ENCODE results near the gene KREMEN1.

The KREMEN1 gene

DNA sequence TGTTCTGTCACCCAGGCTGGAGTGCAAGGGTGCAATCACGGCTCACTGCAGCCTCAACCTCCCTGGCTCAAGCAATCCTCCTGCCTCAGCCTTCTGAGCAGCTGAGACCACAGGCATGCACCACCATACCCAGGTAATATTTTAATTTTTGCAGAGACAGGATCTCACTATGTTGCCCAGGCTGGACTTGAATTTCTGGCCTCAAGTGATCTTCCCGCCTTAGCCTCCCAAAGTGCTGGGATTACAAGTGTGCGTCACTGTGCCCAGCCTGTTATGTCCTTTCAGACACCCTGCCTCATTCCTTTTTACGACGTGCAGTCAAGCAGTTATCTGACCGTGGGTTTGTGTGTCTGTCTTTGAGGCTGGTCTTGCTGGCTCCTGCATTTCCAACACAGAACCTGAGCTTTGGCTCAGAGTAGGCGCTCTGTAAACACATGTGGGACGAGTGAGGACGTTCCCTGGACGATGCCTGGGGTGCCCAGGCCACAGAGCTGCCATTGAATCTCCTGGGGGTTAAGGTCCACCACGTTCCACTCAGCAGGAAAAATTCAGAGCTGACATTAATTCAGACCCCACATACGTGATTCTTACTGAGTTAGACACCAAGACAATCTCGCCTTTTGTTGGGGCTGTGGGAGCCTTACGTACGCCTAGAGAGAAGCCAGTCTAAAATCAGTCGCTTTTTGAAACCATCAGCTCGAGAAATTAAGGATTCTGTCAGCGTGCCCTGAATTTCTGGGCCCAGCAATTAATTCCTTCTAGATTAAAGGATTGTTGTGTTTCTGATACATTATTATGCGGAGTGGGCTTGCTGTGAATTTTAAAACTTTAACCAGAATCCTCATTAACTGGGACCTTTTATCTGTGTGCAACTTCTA is 111.4 kb downstream of the KREMEN1 start:
- DNase-seq, result peak in 3 of 56 donors; percentile 13 to 43 (median 25)

DNA sequence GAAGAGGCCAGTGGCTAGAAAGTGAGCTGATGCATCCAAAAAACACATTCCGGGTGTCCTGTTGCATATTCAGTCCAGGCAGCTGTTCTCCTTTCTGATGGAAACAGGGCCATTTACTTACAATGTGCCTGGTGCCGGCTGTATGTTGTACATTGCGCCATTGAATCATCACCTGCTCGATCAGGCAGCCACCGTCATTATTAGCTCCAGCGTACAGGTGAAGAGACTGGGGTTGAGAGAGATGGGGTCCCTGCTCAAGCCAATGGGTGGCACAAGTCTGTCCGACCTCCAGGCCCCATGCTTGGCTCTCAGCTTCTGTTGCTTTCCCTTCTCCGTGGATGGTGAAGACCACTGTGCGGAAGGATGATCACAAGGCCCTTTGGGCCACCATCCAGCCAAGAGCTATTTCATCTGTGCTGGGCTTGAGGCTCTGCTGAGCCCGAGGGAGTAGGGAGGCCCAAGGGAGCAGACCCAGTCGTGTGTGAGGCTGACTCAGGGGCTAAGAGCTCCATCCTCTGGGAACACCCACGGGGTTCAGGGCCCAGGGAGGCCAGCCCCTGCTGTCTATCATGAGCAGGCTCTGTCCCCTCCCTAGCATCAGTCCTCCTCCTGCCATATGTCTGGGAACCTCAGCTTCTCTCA is 112.1 kb downstream of the KREMEN1 start:
- peak in 1 of 56 donors; percentile 43 for DNase-seq

DNA sequence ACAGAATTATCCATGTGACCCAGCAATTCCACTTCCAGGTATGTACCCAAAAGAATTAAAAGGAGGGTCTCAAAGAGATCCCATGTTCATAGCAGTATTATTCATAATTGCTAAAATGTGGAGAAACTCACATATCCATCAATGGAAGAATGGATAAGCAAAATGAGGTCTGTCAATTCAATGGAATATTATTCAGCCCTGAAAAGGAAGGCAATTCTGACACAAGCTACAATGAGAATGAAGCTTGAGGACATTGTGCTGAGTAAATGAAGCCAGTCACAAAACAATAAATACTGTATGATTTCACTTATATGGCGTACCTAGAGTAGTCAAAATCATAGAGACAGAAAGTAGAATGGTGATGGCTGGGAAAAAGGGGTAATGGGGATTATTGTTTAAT is 113.5 kb downstream of the KREMEN1 start:
- DNase-seq, result no peak

DNA sequence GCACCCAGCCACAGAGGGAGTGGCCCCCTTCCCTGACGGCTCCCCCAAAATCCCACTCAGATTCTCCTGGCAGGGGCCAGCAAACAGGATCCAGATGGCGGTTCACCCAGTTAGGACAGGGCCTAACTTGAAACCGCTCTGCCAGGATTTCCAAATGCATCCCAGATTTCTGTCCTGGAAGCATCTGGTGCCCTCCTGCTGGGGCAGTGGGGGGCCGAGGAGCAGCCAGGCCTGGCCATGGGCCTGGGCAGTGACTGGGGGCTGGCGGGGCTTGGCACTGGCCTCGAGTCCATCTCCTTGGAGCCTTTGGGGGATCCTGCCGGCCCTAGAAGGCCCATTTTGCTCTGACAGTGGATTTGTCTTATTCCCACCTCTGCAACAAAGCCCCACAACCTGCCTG is 115.0 kb downstream of the KREMEN1 start:
- DNase-seq, result peak in 1 of 56 donors; percentile 21

DNA sequence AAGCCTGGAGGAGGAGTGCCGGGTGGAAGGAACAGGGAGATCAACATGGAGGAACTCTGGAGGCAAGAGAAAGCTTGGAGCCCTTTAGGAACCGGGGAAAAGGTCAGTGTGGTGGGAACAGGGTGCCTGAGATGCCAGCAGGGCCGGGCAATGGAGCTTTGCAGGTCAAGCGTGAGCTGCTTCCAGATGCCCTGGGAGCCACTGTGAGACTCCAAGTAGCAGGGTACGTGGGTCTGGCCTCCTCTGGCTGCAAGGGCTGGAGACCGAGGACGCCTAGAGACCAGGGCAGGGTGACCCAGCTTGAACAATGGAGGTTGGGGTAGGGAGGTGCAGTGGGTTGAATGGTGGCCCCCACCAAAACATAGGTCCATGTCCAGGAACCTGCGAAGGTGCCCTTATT is 117.2 kb downstream of the KREMEN1 start:
- DNase-seq, result no peak

DNA sequence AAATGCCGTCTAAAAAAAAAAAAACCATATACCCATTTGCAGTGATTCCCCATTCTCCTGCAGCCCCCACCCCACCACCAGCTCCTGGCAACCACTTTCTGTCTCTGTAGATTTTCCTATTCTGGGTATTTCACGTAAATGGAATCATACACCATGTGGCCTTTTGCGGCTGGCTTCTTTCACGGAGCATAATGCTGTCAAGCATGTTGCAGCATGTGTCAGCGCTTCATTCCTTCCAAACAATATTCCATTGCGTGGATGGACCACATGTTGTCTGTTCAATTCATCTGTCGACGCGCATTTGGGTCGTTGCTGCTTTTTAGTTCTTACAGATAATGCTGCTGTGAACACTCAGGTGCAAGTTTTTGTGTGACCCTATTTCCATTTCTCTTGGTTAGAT is 118.1 kb downstream of the KREMEN1 start:
- no peak for DNase-seq

DNA sequence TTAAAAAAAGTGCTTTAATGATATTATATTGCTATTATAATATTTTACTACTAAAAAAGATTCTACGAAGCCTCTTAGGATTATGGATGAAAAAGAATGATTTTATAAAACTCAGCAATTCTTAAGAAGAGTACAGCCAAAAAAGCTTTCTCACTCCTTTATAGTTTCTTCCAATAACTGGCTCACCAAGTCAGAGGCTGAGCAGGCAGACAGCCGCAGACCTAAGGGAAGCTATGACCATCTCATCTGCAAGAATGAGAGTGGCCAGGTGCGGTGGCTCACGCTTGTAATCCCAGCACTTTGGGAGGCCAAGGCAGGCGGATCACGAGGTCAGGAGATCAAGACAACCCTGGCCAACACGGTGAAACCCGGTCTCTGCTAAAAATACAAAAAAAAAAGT is 120.2 kb downstream of the KREMEN1 start:
- DNase-seq, result no peak

DNA sequence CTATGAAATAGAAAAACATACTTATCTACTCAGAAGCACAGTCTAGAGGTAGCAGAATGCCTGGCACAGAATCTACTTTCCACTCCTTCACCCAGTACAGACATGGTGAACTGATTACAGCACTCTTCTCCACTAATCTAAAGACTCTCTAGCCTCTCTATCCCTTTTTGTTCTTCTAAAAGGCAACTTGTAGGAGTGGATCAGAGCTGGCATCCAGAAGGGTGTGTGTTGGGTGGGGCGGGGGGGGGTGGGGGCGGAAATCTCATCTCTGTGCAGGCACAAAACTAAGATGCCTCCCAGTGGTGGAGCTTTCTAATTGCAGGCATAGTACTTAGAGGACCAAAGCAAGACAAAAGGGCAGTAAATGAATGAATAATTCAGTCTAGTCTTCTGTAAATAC is 121.3 kb downstream of the KREMEN1 start:
- DNase-seq, result no peak

DNA sequence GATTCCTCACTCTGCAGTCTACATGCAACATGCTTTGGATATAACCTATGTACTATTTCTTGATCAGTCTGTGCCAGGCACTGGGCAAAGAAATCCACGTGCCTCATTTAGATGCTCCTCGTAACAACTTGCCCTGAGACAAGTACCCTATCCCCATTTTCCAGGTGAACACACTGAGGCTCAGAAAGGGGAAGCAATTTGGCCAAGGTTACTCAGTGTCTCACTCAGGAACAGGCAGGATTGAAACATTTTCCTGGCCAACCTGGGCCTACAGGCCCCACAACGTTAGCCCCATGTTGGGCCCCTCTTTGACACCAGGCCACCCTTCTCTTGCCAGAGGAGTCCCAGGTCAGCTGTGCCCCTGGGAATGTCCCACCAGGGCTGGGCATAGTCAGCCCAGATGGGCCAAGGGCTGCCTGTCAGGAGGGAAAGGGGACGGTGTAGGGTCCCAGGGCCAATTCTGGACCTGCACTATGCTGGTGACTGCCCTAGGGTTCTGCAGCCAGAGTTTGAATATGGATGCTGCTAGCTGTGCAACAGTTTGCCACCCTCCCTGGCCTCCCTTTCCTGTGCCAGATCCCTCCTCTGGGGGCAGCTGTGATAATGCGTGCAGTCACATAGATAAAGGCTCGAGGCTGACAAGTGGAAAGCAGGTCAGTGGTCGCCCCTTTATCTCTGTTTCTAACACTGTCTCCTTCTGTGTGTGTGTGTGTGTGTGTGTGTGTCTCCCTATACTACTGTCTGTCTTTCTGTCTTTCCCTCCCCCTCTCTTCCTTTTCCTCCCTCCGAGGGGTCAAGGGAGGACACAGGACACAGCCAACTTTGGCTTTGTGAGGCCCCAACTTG is 122.5 kb downstream of the KREMEN1 start:
- no peak for DNase-seq

DNA sequence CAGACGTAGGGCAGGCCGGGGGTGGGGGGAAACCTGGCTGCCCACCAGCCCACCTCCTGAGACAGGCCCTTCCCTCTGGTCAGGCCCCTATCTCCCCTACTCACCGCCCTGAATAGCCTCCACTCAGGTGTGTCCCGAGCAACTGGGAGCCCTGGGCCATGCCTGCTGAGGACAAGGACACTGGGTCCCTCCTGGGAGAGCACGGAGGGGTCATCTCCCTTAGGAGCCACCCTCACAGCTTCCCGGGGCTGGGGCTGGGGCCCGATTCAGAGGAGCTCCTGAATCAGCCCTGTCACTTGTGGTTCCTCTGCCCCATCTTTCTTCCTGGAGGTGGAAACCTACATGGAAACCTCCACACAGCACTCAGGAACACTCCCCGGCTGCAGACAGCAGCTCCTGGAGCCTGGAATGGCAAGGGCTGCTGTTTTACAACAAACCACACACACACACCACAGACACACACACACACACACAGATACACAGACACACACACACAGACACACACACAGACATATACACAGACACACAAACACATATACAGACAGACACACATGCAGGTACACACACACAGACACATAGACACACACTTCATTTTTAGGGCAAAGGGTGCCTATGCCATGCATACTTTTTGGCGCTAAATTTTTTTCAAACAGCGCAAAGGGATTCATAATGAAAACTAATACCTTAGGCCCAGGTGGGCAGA is 123.3 kb downstream of the KREMEN1 start:
- no peak for DNase-seq

DNA sequence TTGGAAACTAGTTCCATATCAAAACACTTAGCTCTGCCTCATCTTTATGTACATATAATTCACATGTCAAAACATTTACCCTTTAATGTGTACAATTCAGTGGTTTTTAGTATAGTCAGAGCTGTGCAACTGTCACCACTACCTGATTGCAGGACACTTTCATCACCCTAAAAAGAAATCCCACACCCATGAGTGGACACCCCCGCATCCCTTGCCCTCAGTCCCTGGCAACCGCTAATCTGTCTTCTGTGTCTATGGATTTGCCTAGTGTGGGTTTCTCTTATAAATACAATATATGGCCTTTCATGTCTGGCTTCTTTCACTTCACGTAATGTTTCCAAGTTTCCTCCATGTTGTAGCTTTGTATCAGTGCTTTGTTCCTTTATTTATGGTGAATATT is 124.3 kb downstream of the KREMEN1 start:
- DNase-seq, result no peak

DNA sequence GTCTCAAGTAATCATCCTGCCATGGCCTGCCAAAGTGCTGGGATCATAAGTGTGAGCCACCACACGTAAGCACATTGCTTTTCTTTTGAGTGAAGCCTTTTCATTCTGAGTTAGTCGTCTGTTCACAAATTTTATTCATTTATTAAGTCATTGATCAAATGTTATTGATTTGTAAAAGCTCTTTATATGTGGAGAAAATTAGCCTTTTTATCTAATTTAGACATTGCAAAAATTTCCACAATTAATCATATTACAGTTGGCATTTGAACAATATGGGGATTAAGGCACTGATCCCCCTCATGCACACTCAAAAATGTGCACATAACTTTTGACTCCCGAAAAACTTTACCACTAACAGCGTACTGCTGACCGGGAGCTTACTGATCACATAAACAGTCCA is 125.4 kb downstream of the KREMEN1 start:
- DNase-seq, result no peak

DNA sequence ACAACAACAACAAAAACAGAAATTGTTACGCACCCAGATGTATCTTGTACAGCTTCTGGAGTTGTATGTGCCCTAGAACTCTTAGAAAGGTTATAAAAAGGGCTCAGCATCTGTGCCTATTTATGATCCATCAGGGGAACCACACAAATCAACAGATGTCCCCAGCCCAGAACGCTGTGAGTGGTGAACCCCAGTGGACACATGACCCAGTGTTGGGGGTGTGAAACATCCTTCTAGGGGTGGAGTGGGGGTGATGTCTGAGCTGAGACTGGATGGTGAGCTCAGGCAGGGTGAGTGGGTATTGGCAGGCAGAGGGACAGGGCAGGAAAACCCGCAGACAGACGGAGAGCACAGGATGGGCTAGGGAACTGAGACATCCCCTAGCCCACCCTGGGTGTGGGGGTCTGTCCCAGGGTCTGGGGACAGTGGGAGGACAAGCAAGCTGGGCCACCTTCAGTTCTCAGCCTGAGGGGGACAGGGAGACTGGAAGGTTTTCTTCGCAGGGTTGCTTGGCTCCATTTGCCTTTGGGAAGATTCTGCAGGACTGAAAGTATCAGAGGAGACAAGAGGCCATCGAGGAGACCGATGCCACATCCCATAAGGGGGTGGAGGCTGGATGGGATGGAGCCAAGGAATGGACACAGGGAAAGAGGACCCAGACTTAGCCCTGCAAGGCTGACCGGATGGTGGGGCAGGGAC is 127.0 kb downstream of the KREMEN1 start:
- no peak for DNase-seq

DNA sequence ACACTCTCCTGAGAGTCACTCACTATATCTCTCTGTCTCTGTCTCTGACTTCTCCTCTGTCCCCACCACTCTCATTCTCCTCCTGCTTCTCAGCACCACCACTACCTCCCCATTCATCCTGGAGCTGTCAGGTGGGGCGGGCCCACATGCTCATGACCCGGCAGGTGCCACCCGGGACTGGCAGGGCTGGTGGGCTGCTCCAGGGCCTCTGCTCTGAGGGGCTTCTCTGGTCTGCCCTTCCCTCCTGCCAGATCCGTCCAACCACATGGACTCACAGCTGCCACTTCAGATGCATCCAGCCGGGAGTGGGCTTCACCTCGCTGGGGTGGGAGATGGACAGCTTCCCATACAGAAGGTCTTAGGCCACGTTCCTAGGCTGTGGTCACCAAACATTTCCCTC is 128.1 kb downstream of the KREMEN1 start:
- DNase-seq, result no peak

DNA sequence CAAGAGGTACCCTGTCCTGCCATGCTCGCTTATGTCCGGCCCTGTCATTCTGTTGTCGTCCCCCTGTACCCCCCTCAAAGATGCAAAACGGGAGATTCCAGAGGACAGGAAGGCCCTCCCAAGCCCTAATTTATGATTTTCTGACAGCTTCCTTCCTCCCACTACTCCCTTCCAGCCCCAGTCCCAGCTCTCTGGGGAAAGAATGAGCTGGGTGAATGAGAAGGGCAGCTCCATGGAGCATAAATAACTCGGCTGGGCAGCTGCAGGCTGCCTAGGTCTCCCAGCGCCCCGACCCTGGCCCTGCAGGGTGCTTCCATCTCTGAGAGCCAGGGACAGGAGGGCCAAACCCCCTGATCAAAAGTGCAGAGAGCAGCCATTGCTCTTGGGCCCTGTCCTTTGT is 128.9 kb downstream of the KREMEN1 start:
- no peak for DNase-seq

DNA sequence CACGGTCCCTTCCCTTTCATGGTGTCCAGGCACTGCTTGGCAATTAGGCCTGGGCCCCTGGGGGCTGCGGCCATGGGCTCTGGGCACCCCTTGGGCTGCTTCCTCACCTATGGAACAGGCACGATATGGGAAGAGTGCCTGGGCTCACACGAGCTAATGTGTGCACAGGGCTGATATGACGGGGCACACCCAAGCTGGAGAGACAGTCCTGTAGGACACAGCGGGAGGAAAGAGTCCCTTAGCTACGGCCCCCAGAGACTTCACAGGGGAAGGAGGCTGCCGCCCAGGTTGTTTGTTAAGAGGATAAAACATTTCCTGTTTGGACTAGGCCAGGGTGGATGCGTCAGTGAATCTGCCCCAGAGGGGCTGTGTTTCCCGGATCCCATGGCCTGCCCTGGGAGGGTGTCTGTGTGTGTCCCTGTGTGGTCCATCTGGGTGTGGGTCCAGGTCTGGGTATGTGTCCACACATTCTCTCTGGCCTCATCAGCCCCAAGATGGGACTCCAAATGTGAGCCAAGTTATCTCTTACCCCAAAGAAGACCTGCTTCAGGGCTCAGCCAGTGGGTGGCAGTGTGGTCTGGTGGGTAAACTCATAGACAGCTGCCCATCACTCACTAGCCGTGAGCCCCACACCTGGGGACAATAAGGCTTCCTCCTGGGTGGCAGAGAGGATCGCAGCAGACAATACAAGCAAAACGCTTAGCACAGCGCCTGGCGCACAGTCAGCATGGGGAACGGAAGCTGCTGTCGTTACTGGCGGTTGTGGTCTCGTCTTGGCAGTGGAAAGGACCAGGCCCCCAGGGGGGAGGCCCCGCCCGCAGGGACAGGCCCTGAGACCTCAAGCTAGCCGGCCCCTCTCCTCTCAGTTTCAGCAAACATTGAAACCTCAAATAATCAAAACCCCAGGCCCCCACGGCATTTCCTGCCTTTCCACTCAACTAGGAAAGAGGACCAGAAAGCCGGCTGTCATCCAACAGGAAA is 129.7 kb downstream of the KREMEN1 start:
- peak in 9 of 56 donors; percentile 11 to 55 (median 26) for DNase-seq

DNA sequence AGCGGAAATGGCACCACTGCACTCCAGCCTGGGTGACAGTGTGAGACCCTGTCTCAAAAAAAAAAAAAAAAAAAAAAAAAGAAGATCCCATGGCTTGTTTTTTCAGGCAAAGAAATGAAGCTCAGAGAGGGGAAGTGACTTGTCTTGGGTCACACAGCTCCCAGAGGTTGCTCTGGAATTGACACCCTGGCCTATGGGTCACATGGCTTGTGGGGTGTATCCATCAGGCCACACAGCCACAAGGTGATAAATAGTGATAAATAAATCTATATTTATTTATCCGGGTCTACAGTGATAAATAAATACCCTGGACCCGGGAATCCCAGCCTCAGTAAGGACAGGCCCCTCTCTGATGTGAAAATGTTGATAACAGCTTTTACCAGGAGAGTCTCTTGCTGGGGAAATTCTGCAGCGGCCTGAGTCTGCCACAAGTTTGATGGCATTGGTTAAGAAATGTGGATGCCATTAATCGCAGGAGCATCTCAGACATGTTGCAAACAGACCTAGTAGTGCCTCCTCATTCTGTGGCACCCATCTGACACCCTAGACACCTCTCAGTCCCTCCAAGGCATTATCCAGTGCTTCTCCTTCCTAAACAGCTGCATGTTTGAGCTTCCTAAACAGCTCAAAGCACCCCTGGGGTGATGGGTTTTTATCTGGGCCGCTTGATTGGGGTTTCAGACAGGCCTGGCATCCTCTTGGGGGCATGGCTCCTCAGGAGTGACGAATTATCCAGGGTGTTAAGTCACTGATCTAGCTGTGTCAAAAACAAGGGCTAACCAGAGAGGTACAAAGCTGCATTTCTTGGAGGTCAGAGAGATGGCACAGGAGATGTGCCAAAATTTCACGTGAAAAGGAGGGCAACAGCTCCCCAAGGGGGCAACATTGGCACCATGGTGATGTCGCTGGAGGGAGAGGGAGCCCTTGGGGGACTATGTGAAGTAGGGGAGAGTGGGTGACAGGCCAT is 130.9 kb downstream of the KREMEN1 start:
- no peak for DNase-seq
